Fibroblast of skin of back (primary cell): Measurements from ENCODE around the gene CAMK2B.

ENCODE experiments used
- DNase-seq: peaks from one replicate; pipeline ENCODE4 v3.0.0-alpha.2; 2013

Gene CAMK2B

DNA sequence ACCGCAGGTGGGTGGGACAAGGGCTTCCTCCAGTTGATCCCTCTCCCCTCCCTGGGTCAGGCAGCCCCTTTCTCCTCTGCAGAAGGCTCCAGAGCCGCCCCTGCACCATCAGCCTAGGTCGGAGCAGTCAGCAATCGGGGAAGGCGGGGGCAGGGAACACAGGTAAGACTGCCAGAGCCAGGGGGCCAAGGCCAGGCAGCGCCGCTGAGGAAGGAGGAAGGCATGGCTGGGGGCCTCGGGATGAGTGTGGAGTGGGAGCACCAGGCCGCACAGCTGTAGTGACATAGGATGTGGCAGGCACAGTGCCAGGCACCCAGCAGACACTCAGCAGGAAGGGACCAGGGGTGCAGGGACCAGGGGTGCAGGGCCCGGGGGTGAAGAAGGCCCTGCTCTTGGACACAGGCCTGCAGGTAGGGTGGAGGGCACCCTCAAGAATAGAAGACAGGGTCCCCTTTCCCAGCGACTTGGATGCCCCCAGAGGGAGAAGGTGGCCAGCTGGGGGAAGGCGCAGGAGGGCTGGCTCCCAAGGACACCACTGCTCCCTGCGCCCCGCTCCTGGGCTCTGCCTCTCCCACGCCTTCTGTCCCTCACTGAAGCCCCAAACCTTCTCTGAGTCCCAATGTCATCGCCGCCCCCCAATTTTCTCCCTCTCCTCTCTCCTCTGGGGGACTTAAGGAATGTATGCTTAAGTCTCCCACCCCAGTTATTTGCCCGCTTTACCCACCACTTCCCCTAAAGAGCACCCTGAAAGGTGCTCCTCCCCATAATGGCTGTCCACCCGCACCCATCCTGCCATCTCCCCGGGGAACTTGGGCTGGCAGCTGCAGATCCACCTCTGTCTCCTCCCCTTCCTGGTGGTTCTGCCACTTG is 38.5 kb downstream of the CAMK2B start:
- DNase-seq: no peak

DNA sequence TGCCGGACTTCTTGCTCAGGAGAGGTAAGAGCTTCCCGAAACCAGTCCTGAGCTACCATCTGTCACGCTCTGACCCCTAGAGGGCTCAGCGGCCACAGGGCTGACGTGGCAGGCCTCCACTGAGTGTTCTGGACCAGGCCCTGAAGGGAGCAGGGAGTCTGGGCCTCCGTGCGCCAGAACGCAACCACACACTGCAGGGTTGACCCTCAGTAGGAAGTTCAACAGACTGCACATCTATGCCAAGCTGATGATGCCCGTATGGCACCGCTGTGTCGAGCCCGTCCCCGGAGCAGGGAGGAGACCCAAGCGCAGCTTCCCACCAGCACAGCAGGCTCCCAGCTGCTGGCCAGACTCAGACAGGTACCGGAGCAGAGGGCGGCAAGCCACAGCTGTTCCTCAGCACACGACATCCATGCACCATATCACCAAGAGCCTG is 39.2 kb downstream of the CAMK2B start:
- DNase-seq: no peak

DNA sequence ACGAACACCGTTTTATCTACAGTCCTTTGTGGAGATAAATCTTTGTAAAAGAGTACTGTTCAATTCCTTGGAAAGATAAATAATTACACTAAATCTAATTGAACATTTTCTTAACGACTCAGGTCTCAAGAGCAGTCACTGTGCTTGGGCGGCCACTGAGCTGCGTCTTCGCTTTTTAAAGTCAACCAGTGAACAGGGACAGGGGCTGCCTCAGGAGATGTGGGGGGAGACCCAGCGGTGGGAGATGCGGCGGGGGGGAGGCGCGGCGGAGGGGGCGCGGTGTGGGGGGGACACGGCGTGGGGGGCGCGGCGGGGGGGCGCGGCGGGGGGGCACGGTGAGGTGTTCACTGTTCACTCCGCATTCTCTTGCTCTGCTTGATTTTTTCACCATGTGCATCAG is 39.8 kb downstream of the CAMK2B start:
- no peak for DNase-seq

DNA sequence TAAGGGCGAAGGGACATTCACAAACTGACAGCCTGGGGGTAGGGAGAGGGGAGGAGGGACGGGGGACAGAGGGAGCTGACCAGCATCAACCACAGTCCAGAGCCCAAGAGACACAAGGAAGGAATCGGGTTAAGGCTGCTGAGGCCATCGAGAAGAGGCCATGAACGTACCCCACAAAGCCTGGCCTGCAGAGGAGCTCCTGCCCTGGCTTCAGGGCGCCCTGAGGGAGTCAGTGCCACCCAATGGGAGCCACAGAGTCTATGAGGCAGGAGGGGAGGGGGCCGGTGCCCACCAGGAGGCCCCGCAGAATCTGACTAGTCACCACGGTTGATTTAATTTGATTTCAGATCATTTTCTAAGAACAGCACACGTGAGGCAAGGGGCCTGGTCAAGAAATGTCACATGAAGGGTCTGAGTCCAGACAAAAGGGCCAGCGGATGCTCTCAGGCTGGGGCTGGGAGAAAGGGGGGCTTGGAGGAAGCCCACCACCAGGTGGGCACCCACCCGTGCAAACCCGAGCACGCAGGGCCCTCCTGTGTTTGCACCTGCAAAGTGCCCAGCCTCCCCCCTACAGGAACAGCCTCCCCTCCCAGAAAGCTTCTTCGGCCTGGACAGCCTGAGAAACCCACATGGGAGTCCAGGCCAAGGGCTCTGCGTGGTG is 40.4 kb downstream of the CAMK2B start:
- DNase-seq: no peak

DNA sequence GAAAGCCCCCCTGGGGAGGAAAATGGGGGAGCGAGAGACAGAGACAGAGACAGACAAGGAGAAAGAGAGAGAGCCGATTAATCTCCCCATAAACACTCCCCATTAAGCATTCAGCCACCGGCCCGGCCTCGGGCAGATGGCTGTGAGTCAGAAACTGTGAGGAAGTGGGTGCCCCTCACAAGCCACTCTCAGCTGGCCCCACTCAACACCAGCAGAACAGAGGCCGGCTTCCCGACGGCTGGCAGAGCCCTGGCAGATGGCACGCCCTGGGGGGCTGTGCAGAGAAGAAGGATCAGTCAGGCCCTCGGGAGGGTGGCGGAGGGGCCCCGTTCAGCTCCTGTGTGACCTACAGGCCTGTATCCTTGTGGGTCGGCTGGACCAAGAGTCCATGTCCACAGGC is 41.2 kb downstream of the CAMK2B start:
- DNase-seq: no peak

DNA sequence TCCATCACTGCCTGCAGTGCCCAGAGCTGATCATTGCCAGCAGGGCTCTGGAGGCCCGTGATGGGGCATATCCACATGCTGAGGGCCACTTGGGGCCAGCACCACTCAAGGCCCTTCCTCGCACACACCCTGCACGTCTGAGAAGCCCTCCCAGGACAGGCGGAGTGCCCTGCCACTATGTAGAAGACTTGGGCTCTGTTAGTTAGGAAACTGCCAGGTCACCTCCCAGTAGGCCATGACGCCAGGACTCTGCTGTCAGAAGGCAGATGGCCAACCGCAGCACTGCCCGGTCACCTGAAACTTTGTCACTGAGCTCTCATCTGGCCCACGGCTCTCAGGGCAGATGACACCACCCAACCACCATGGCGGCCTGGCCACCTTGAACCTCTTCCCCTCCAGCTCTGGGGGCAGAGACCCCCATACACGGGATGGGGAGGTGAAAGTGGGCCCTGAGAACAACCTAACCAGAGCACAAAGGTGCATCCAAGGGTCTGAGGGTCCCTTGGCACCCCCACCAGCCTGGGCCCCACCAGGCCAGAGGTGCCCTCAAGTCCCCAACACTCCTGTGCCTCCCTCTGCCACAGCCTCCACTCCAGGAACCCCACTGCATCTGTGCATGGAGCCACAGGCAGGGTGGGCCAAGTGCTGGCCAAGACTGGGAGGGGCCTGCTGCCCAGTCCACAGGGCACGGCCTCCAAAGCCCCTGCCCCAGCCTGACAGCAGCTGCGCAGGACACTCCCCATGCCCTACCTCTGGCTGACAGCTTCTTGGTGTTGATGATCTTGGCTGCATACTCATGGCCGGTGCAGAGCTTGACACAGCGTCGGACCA is 41.8 kb downstream of the CAMK2B start:
- no peak for DNase-seq

DNA sequence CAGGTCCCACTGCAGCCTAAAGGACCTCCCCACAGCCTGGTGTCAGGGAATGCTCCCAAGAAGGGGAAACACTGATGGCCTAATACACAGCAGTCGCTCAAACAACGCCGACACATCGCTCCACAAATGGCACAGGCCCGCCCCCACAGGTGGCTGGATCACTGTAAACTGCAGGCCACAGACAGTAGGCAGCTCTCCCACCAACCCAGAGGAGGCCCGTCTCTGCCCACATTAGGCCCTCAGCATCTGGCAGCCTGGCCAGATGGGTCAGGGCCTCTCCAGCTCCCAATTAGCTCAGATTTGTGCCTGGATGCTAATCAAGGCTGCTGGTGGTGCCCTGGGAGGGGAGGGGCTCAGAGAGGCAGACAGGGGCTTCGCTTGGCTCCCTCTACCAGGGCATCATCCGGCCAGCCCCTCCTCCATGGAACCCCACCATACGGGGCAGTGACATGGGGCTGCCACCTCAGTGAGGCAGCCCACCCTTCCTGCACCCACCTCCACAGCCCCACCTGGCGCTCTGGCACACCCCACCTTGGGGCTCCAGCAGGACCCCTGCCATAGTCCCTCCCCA is 42.7 kb downstream of the CAMK2B start:
- DNase-seq: no peak

DNA sequence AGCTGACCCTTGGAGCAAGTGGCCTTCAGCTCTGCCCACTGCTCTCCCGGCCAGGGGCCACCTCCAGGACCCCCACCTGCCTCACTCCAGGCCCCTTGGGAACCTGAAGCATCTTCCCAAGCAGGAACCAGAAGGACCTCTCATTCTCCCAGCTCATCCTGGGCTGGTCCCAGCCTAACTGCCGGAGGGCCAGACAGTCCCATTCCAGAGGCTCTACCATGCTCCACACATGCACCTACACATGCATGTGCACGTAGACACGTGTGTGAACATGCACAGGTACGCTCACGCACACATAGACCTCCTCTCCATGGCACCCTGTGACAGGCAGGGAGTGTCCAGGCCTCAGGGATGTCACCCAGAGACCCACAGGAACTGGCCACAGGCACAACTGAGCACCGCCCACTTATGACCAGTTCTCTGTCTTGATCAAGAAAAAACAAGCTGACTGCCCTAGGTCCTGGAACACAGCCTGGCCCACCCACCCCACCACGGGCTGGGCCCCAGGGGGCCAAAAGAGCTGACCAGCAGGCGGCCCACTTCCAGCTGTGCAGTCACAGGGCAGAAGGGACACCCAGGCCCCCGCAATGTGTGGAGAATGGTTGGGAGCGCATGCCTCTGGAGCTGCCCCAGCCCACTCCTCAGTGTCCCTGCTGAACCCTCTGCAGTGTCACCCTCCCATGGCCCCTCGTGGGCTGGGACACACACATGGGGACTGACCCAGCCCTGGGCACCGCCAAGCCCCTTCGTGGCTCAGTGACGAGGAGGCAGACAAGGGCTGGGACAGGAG is 43.4 kb downstream of the CAMK2B start:
- no peak for DNase-seq

DNA sequence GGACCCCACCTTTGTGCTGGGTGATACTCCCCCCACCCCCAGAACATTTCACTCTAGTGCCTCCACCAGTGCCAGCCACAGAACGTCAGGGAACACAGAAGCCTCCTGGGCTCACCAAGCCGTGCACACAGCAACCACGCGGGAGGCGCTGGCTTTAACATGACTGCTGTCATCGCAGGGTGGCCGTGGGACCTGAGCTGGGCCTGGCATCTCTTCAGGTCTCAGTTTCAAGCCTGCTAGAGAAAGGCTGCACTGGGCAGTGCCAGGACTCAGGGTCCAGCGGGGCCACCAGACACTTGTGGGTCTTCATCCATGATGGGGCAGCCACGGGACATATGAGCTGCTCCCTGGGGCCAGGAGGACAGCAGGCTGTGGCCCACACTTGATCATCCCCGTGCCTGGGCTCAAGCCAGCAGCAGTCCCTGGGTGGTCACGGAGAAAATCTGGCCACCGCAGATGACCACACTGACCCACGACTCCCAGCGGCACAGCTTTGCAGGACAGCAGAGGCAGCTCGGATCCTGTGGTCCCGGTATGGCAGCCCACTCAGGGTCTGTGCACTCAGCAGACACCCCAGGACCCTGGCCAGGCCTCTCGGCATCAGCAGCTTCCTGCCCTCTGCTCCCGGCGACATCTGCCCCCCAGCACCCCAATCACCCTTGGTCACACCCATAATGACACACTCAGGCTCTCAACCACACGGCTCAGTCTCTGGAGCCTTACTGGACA is 44.2 kb downstream of the CAMK2B start:
- no peak for DNase-seq

DNA sequence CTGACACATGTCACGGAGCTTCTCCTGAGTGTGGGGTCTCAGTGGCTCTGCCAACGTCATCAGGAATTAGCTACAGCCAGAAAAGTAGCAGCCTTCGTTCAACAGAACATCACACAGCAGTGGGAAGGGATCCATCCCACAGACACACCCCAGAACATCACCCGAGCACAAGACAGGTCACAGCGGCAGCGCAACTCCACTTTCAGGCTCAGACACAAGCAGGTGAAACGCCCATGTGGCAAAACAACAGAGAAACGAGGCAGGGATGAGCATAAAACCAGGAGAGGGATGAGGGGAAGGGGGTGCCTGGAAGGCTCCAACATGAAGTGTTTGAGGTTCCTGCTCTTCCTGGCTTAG is 44.8 kb downstream of the CAMK2B start:
- no peak for DNase-seq

DNA sequence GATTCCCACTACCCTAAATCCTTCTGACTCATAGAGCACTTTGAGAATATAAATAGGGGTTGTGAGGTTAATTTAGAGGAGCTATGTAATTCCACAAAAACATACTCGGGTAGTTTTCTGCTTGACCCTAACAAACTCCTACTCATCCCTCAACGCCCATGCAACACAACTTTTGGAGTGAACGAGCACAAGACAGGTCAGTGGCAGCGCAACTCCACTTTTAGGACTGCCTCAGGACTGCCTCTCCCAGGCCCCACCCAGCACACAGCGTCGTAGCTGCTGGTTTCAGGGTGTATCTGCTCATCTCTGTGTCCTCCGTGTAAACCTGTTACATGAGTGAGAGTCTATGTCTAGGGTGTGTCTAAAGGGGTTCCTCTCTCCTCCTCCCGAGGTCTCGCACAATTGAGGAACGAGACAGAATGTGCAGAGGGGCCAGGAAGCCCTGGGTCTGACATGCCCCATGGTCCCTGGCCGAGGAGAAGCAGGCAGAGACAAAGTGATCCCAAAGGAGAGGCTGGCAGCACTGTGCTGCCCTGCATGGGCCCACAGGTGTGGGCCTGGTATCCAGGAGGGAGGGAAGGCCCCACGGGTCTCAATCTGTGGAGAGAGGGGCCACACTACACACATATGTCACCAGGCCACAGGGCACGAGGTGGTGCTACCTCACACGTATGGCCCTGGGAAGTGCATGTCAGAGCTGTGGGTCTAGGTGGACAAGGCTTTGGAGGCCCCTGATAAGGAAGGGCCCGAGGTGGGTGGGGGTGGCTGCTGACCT is 45.5 kb downstream of the CAMK2B start:
- DNase-seq: no peak

DNA sequence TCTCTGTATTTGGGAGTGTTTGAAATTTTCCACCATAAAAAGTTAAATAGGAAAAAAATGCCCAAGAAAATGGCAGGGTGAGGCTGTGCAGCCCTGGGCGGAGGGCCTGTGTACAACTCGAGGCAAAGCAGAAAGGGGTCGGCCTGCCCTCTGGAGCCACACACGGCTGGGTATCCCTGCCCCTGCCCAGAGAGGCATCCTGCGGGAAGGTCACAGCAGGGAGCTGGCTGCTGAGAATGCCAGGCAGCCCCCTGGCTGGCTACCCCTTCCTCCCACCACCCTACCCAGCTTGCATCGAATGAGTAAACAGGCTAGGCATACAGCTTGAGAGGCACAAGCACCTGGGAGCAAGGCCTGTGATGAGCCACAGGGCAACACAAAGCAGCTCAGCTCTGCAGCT is 46.1 kb downstream of the CAMK2B start:
- DNase-seq: no peak

DNA sequence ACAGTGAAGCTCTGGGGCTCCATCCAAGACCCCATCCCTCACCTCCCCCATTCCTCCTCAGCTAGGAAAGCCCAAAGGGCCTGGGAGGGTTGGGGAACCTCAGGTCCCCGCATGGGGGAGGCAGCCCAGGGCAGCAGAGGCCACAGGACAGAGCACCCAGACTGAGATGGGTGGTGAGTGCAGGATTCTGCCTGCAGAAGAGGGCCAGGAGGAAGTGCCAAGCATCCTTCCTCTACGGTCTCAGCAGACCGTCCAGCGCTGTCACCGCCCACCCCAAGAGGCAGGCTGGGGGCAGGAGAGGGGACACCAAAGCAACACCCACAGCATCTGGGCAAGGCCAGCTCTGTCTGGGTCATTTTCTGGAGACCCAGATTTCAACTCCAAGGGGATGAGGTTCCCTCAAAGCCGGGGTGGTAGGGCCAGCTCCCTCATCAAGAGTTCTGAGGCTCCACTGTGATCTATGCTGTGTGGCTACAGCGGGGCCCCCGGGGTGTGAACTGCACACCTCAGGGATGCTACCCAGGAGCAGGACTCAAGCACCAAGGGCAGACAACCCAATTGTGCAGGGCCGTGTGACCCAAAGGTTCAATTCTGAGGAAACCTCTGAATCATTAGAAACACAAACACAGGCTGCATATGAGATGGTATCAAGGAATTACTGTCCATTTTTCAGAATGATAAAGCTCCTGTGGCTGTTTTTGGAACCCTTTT is 46.8 kb downstream of the CAMK2B start:
- DNase-seq: no peak

DNA sequence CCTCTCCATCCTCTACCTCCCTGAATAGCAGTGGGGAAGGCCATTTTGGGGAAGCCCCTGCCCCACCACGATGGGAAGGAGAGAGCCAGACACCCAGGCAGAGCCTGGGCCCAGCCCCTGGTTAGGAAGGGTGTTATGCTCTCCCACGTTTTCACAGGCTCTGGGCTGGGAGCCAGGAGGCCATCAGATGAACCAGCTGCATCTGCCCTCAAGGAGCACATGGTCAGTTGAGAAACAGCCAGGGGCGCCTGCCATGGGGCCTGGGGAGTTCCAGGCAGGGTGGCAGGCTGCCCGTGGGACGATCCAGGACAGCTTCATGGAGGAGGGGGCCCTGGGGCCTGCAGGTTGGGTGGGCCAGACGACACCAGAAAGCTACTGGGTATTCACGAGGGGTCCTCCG is 47.5 kb downstream of the CAMK2B start:
- DNase-seq: no peak

DNA sequence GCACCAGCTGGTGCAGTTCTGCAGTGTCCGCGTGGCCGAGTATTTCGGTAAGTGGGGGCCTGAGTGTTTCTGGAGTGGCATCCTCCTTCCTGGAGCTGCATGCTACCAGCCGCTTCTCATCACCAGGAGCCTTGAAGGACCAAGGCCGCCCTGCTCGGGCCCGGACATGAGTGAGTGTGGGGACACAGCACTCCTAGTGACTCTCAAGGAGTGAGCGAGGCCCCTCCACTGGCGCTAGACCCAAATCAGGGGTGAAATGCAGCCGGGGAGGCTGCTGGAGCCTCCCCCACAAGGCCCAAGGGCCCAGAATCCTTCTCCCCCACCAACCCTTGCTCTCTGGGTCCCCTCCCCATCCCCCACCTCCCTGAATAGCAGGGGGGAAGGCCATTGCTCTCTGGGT is 48.0 kb downstream of the CAMK2B start:
- DNase-seq: no peak

DNA sequence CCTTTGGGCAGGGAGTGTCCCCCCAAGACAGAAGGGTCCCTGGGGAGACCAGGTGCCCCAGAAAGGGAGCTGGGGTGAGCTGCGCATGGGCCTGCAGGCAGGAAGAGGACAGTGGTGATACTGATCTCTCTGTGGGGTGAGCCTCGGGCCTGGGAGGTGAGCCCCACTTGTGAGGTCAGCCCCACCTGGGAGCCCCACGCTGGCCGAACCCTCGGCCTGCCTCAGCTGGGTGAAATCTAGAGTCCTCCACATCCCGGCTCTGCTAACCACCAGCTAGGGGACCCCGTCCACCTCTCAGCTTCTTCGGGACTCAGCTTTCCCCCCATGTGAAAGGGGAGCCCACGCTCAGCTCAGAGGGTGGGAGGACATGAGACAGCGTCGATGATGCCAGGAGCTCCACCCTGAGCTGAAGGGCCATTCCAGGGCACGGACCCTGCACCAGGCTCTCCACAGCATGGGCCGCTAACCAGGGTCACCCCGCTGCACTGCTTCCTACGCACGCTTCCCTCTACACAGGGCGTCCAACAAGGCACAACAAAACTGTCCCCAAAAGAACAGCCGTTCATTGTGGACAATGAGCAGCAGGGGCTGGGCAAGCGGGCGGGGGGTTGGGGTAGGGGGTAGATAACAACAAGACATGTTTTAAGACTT is 48.7 kb downstream of the CAMK2B start:
- DNase-seq: no peak

DNA sequence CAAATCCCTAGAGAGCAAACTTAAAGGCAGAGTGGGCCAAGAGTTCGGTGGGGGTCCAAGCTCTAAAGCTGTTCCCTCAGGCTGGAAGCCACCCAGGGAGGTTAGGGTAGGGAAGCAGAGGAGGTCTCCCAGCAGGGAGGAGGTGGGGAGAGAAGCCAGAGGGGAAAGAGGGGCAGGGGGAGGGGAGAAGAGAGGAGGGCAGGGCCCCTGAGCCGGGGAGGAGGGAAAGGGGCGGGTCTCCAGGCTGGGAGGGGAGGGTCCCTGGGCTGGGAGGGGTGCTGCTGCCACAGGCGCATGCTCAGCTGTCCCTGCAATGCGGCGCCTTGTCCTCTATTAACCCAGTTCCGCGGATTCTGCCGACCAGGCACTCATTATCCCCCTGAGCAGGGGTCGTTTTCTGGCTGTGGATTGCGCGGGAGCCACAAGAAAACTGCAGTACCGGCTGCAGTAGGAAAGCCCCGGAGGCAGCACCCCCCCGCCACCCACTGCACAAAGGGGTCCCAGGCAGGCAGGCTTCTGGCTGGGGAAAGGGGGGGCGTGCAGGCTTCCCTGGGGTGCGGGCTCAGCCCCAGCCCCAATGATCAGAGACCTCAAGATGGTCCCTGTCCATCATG is 49.3 kb downstream of the CAMK2B start:
- DNase-seq: no peak

DNA sequence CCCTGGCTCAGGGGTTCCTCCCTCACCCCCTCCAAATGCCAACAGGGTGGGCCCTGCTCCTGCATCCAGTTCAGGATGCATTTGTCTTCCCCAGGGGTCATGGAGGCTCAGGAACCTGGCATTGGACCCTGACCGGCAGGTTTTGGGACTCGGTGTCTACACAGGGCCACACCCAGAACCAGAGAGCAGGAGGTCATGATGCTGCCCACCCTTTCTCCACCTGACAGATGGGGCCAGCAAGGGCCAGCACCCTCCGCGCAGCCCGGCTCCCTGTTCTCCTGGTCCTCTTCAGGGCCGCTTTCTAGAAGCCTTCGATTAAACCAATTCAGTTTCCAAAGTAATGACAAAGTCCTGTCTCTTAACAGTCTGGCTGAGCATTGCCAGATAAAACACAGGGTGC is 50.2 kb downstream of the CAMK2B start:
- DNase-seq: no peak

DNA sequence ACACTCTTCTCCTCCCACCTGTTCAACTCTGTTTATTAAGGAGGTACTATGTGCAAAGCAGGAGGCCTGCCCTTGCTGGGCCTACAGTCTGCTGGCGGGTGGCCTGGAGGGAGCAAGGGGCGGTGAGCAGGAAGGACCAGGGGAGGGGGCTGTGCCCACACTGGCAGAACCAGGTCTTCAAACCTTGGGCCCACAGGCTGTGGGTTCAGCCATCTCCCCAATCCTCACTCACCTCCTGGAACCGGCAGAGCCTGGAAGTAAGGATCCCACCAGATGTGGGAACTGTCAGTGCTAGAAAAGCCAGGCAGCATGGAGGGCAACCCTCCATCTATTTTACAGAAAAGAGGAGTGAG is 50.8 kb downstream of the CAMK2B start:
- DNase-seq: no peak
